Left lobe of liver (tissue), 1 donor: ENCODE data around the gene SMIM43. TPM values are rescaled to one million over a fixed set of nuclear protein-coding genes. Genes with fewer than 3 reads are reported as not detected.

Experiments
- total RNA-seq: library from RNA; stranded (reverse); gene quantifications from one replicate; pipeline ENCODE4 v1.2.1, GENCODE V29; 2021
- donor health status: DM: no; HTN: yes; CAD: no.

SMIM43 gene
- total RNA-seq, 1 donor from 2014 or later: not detected

Other genes with a start within 250 kb of the SMIM43 start
- 49.1 TPM for gene ANXA5, start 68.2 kb downstream of the SMIM43 start, total RNA-seq
- gene EXOSC9, start 36.2 kb upstream of the SMIM43 start, total RNA-seq: 5.0 TPM
- gene CCNA2, start 58.7 kb upstream of the SMIM43 start, total RNA-seq: 0.45 TPM
- 3.1 TPM for gene BBS7, start 105.3 kb upstream of the SMIM43 start, total RNA-seq
- gene TRPC3, start 186.9 kb upstream of the SMIM43 start, total RNA-seq: 0.25 TPM